ENCODE results near the gene DNLZ.

GRCh38 chr9:136391737-136392537 is 28.4 kb upstream of the DNLZ start:
- peak; percentile 44 for TF ChIP-seq POLR2A (IDR thresholded peaks at IDR 0.05; ENCODE audit: low read depth, low read length)
- no peak for TF ChIP-seq TAF1 (IDR thresholded peaks at IDR 0.05; ENCODE audit: low read depth, low read length)
- no peak for TF ChIP-seq SPI1 (IDR thresholded peaks at IDR 0.05; ENCODE audit: low read depth, low read length)
- TF ChIP-seq POLR2AphosphoS5 (IDR thresholded peaks at IDR 0.05; ENCODE audit: low read depth, low read length): no peak
- no peak for TF ChIP-seq POU2F2 (IDR thresholded peaks at IDR 0.05; ENCODE audit: low read depth, low read length)
- no peak for TF ChIP-seq PAX5 (IDR thresholded peaks at IDR 0.05; ENCODE audit: insufficient read depth, low read length, severe bottlenecking)

All from GM12891 (cell line).